ENCODE data around the gene NR1H2.

NR1H2 gene

GRCh38 chr19:50406829-50407228 is 30.6 kb downstream of the NR1H2 start:
- no peak for TF ChIP-seq CTCF (IDR thresholded peaks at IDR 0.05; ENCODE audit: extremely low read depth, insufficient read depth, missing control alignments)
- DNase-seq (ENCODE audit: low spot score): no peak
- in situ Hi-C loops (cut with MboI; ENCODE audit: low pct_unique_long_range_greater_than_20kb, low sequenced_read_pairs, unreplicated experiment): no loop called here

- in situ Hi-C loops (cut with MboI; ENCODE audit: low pct_unique_long_range_greater_than_20kb, low sequenced_read_pairs, unreplicated experiment): no loop called here
- no peak for DNase-seq (ENCODE audit: low spot score)
- no peak for TF ChIP-seq CTCF (IDR thresholded peaks at IDR 0.05; ENCODE audit: extremely low read depth, insufficient read depth, missing control alignments)
Measured at GRCh38 chr19:50409347-50409746, 33.1 kb downstream of the NR1H2 start.

- in situ Hi-C loops (cut with MboI; ENCODE audit: low pct_unique_long_range_greater_than_20kb, low sequenced_read_pairs, unreplicated experiment): no loop called here
- TF ChIP-seq CTCF (IDR thresholded peaks at IDR 0.05; ENCODE audit: extremely low read depth, insufficient read depth, missing control alignments): no peak
- DNase-seq (ENCODE audit: low spot score): no peak
Measured at GRCh38 chr19:50410109-50410508, 33.9 kb downstream of the NR1H2 start.

- DNase-seq (ENCODE audit: low spot score): no peak
- TF ChIP-seq CTCF (IDR thresholded peaks at IDR 0.05; ENCODE audit: extremely low read depth, insufficient read depth, missing control alignments): no peak
- in situ Hi-C loops (cut with MboI; ENCODE audit: low pct_unique_long_range_greater_than_20kb, low sequenced_read_pairs, unreplicated experiment): no loop called here
Measured at GRCh38 chr19:50412419-50412818, 36.2 kb downstream of the NR1H2 start.

- DNase-seq (ENCODE audit: low spot score): no peak
- in situ Hi-C loops (cut with MboI; ENCODE audit: low pct_unique_long_range_greater_than_20kb, low sequenced_read_pairs, unreplicated experiment): no loop called here
- TF ChIP-seq CTCF (IDR thresholded peaks at IDR 0.05; ENCODE audit: extremely low read depth, insufficient read depth, missing control alignments): no peak
Measured at GRCh38 chr19:50413096-50413495, 36.8 kb downstream of the NR1H2 start.

- TF ChIP-seq CTCF (IDR thresholded peaks at IDR 0.05; ENCODE audit: extremely low read depth, insufficient read depth, missing control alignments): no peak
- no peak for DNase-seq (ENCODE audit: low spot score)
- in situ Hi-C loops (cut with MboI; ENCODE audit: low pct_unique_long_range_greater_than_20kb, low sequenced_read_pairs, unreplicated experiment): no loop called here
Measured at GRCh38 chr19:50413531-50413930, 37.3 kb downstream of the NR1H2 start.

Measured in GM13977 (cell line).